Thyroid gland (tissue), 4 donors: ENCODE measurements around the gene ZNF462. TPM values are rescaled to one million over a fixed set of nuclear protein-coding genes. Genes with fewer than 3 reads are reported as not detected.
"Not testable (repeated sequence)": the region's sequence is repeated elsewhere in the genome, so short reads cannot be mapped to it uniquely, and the experiment has no call there.

Source experiments
- DNase-seq, 2 donors: peaks; one replicate each; pipeline ENCODE4 v3.0.0-alpha.2; 2019
- H3K27ac ChIP-seq, 3 donors: fragments of 200-600 bp; sonication (generic); 1 replicate in 2 of 3; 2 replicates in 1 of 3; pipeline ENCODE4 v1.5.1; 2016 to 2019; ENCODE audit warnings: mild to moderate bottlenecking in 1 of 3, moderate library complexity in 1 of 3
- H3K27me3 ChIP-seq: fragments of 200-600 bp; sonication (generic); one replicate; pipeline ENCODE4 v1.5.1; 2019
- H3K36me3 ChIP-seq, 2 donors: fragments of 200-600 bp; sonication (generic); one replicate each; pipeline ENCODE4 v1.5.1; 2016 to 2019
- H3K4me1 ChIP-seq, 2 donors: fragments of 200-600 bp; sonication (generic); one replicate each; pipeline ENCODE4 v1.5.1; 2017 to 2019
- H3K4me3 ChIP-seq, 3 donors: fragments of 200-600 bp; sonication (generic); replicated peaks in 1 of 3; 1 replicate in 2 of 3; 2 replicates in 1 of 3; pipeline ENCODE4 v1.5.1; 2016; ENCODE audit warnings: mild to moderate bottlenecking in 1 of 3
- H3K9me3 ChIP-seq: fragments of 200-600 bp; sonication (generic); one replicate; pipeline ENCODE4 v1.5.1; 2017
- CTCF ChIP-seq, 6 experiments: fragments of 200-600 bp in 3 of 6; fragments of 450-650 bp in 3 of 6; sonication (generic) in 3 of 6; IDR thresholded peaks; one replicate each; pipeline ENCODE4 v1.5.1; 2016 to 2019; ENCODE audit warnings: antibody characterized with exemption in 6 of 6, mild to moderate bottlenecking in 2 of 6, inconsistent platforms in 1 of 6, moderate library complexity in 1 of 6
- POLR2A ChIP-seq, 2 donors: fragments of 450-650 bp; IDR thresholded peaks; one replicate each; pipeline ENCODE4 v1.6.1; 2017; ENCODE audit warnings: antibody characterized with exemption in 2 of 2, mild to moderate bottlenecking in 2 of 2, moderate library complexity in 1 of 2
- WGBS, 2 donors: methylation state at CpG; one replicate each; pipeline ENCODE4 v1.1.5; 2017; 5-methylcytosine and 5-hydroxymethylcytosine counted together
- intact Hi-C: fragments of 100-400 bp; cut with DNase I; formaldehyde crosslinking; loops from one replicate; pipeline ENCODE4 v1.15.1; 2023
- total RNA-seq, 4 donors: library from RNA; depleted of rRNA; stranded (reverse); fragments of >200 nt; gene quantifications; one replicate each; pipeline ENCODE4 v1.2.3, GENCODE V29; 2016

The ZNF462 gene
- total RNA-seq, 4 donors from 2014 or later, result 33.3 to 60.4 (median 46.3) TPM

GRCh38 chr9:106897236-106897635, 34.3 kb downstream of the ZNF462 start:
- TF ChIP-seq POLR2A (IDR thresholded peaks at IDR 0.05) (no peak), CTCF (IDR thresholded peaks at IDR 0.05) (no peak)
- H3K27me3 ChIP-seq, result no peaks in the 10 kb centered on the region
- no peaks in the 10 kb centered on the region for H3K9me3 ChIP-seq
- H3K27ac ChIP-seq, result no peak overlapping the region
- H3K36me3 ChIP-seq, result no peaks in the 10 kb centered on the region
- intact Hi-C loops, result no loop called here
- H3K4me1 ChIP-seq, result peaks cover 17 to 37% of the 10 kb centered on the region in 2 donors
- WGBS, 2 donors, result 46 to 59% methylated on average over 1 of the region's 1 CpG
- no peak overlapping the region for H3K4me3 ChIP-seq
- no peak for DNase-seq

GRCh38 chr9:106897751-106898150, 34.8 kb downstream of the ZNF462 start:
- peaks cover 13 to 33% of the 10 kb centered on the region in 2 donors for H3K4me1 ChIP-seq
- H3K4me3 ChIP-seq, result no peak overlapping the region
- DNase-seq, result no peak
- intact Hi-C loops, result no loop called here
- H3K27me3 ChIP-seq, result no peaks in the 10 kb centered on the region
- 92 to 95% methylated on average over 3 of the region's 3 CpGs for WGBS, 2 donors
- no peaks in the 10 kb centered on the region for H3K9me3 ChIP-seq
- no peaks in the 10 kb centered on the region for H3K36me3 ChIP-seq
- no peak overlapping the region for H3K27ac ChIP-seq
- TF ChIP-seq POLR2A (IDR thresholded peaks at IDR 0.05), result no peak
- no peak for TF ChIP-seq CTCF (IDR thresholded peaks at IDR 0.05)

- H3K4me3 ChIP-seq, H3K36me3 ChIP-seq, intact Hi-C loops, DNase-seq, H3K27me3 ChIP-seq, H3K9me3 ChIP-seq, H3K27ac ChIP-seq: not testable (repeated sequence)
- whole genome bisulfite sequencing, 2 donors, result 95 to 96% methylated on average over 2 of the region's 2 CpGs
- peaks cover 12 to 13% of the 10 kb centered on the region in 2 donors for H3K4me1 ChIP-seq
Measured at GRCh38 chr9:106900523-106900922, 37.6 kb downstream of the ZNF462 start.

GRCh38 chr9:106906129-106906528, 43.2 kb downstream of the ZNF462 start:
- Histone ChIP-seq H3K4me1 (peaks cover 0 to 12% of the 10 kb centered on the region in 2 donors), H3K27me3 (no peaks in the 10 kb centered on the region), H3K9me3 (no peaks in the 10 kb centered on the region), H3K36me3 (no peaks in the 10 kb centered on the region), H3K4me3 (no peak overlapping the region), H3K27ac (no peak overlapping the region)
- no peak for DNase-seq
- no peak for TF ChIP-seq POLR2A (IDR thresholded peaks at IDR 0.05)
- WGBS, 2 donors, result 89 to 93% methylated on average over 3 of the region's 3 CpGs
- intact Hi-C loops, result no loop called here

- Histone ChIP-seq H3K4me1 (peaks cover 11 to 32% of the 10 kb centered on the region in 2 donors), H3K9me3 (no peaks in the 10 kb centered on the region), H3K27me3 (no peaks in the 10 kb centered on the region), H3K27ac (no peak overlapping the region), H3K4me3 (no peak overlapping the region), H3K36me3 (no peaks in the 10 kb centered on the region)
- intact Hi-C loops, result no loop called here
- DNase-seq, result no peak
- no peak for TF ChIP-seq POLR2A (IDR thresholded peaks at IDR 0.05)
- no peak for TF ChIP-seq CTCF (IDR thresholded peaks at IDR 0.05)
- WGBS, 2 donors, result 82 to 83% methylated on average over 6 of the region's 6 CpGs
Measured at GRCh38 chr9:106911951-106912350, 49.0 kb downstream of the ZNF462 start.

GRCh38 chr9:106913276-106913675, 50.3 kb downstream of the ZNF462 start:
- no peaks in the 10 kb centered on the region for H3K9me3 ChIP-seq
- no peaks in the 10 kb centered on the region for H3K27me3 ChIP-seq
- H3K4me1 ChIP-seq, result peaks cover 17 to 42% of the 10 kb centered on the region in 2 donors
- H3K4me3 ChIP-seq, result no peak overlapping the region
- no peak overlapping the region for H3K27ac ChIP-seq
- DNase-seq, result no peak
- intact Hi-C loops, result no loop called here
- WGBS, 2 donors, result 73 to 88% methylated on average over 5 of the region's 5 CpGs
- H3K36me3 ChIP-seq, result no peaks in the 10 kb centered on the region
- TF ChIP-seq POLR2A (IDR thresholded peaks at IDR 0.05), result no peak
- no peak for TF ChIP-seq CTCF (IDR thresholded peaks at IDR 0.05)
